Measurements from ENCODE around the gene UAP1.

DNA sequence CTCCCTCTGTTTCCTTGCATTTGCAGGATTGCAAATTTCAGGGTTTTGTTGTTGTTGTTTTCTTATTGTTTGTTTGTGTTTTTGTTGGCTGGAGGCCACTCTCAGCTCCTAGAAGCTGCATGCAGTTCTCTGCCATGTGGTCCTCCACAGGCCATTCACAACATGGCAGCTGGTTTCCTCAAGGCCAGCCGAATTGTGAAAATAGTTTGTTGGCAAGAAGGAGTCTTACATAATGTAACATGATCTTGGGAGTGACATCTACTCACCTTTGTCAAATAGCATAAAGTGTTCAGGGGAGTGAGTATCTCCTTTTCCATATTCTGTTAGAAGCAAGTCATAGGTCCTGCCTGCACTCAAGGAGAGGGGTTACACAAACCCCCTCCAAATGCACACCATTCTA lies 10.6 kb upstream of the UAP1 start:
- no peak for TF ChIP-seq EZH2 (IDR thresholded peaks at IDR 0.05; ENCODE audit: insufficient read depth, low read length)
- TF ChIP-seq, protein P1, sequence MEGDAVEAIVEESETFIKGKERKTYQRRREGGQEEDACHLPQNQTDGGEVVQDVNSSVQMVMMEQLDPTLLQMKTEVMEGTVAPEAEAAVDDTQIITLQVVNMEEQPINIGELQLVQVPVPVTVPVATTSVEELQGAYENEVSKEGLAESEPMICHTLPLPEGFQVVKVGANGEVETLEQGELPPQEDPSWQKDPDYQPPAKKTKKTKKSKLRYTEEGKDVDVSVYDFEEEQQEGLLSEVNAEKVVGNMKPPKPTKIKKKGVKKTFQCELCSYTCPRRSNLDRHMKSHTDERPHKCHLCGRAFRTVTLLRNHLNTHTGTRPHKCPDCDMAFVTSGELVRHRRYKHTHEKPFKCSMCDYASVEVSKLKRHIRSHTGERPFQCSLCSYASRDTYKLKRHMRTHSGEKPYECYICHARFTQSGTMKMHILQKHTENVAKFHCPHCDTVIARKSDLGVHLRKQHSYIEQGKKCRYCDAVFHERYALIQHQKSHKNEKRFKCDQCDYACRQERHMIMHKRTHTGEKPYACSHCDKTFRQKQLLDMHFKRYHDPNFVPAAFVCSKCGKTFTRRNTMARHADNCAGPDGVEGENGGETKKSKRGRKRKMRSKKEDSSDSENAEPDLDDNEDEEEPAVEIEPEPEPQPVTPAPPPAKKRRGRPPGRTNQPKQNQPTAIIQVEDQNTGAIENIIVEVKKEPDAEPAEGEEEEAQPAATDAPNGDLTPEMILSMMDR (IDR thresholded peaks at IDR 0.05; ENCODE audit: insufficient read depth, low read depth, low read length), result no peak

Measured in astrocyte (in vitro differentiated cells and primary cell).